Middle frontal gyrus (tissue), 1 donor: Measurements from ENCODE around the gene PLEKHA7.

Experiments used
- DNase-seq: peaks from one replicate; pipeline ENCODE4 v3.0.0-alpha.2; 2015; ENCODE audit warnings: low spot score; ENCODE audit errors: extremely low spot score

The PLEKHA7 gene

DNA sequence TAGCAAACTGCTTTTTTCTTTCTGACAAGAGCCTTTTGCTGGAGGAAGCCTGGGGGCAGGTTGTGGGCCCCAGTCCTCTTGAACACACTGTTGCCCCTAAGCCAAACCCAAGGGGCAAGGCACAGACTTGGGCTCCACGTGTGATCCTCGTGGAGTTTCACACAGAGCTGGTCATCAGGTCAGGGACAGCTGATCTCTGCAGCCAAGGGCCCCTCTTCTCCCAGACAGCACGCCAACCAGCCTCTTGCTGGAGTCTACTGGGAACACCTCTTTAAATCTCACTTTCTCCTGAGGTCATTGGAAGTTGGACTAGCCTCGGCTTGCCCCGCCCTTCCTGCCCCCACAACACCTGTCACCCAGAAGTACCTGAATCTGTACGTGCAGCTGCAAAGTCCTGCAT is 235.9 kb downstream of the PLEKHA7 start:
- DNase-seq = no peak

- DNase-seq = no peak
Measured at GRCh38 chr11:16777613-16777975, 236.6 kb downstream of the PLEKHA7 start.

GRCh38 chr11:16776711-16777612 is 237.3 kb downstream of the PLEKHA7 start:
- no peak for DNase-seq

DNA sequence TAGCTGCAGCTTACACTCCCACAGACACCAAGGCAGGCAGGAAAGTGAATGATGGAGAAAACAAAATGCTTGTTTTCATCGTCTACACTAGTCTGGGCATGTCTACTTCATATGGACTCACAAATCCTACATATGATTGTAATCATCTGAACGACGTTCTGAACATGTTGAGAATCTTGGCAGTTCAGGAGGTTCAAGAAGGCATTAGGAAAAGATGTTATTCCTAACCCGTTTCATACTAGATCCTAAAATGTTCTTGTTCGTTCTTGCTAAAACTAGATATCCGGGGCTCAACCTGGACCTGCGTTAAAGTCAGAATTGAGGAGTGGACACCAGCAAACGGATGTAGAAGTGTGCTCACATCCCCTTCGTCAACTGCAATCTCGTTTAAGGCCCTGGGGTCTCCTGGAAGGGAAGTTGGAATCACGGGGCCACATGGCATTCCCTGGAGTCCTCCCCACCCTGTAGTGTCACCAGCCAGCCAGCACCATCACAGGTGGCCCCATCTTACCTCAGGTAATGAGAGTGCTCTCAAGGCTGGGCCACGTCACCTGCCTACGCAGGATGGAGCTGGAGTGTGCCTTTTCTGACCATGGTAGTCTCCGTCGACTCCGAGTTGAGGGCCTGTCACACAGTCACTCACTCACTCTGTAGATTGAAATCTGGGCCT is 238.5 kb downstream of the PLEKHA7 start:
- no peak for DNase-seq

DNA sequence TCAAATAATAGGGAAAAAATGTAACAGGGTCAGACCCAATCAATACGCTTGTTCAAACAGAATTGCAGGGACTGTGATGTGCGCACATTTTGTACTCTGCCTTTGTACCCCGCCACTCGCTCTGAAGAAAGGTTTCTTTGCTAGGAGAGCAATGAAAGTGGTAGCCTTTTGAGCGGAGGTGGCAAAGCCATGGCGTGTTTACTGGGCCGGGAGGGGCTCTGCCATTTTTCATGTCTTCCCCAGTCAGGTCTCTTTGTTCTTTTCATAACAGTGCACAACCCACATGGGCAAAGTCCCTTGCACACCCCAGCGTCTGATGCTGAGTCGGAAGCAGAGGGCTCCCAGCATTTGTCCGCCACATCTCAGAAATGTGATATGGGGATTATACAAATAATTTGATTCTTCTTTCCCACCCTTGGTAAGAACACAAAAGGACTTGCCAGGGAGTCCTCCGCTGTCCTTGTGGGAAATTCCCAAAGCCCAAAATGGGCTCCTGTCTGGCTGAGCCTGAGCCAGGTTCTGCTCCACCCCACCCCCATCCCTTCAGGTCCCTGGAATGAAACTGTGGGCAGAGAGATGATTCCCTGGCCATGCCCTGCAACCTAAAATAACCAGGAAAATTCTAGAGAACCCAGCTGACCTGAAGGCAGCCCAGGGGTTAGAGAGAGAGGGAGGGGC is 239.1 kb downstream of the PLEKHA7 start:
- no peak for DNase-seq

DNA sequence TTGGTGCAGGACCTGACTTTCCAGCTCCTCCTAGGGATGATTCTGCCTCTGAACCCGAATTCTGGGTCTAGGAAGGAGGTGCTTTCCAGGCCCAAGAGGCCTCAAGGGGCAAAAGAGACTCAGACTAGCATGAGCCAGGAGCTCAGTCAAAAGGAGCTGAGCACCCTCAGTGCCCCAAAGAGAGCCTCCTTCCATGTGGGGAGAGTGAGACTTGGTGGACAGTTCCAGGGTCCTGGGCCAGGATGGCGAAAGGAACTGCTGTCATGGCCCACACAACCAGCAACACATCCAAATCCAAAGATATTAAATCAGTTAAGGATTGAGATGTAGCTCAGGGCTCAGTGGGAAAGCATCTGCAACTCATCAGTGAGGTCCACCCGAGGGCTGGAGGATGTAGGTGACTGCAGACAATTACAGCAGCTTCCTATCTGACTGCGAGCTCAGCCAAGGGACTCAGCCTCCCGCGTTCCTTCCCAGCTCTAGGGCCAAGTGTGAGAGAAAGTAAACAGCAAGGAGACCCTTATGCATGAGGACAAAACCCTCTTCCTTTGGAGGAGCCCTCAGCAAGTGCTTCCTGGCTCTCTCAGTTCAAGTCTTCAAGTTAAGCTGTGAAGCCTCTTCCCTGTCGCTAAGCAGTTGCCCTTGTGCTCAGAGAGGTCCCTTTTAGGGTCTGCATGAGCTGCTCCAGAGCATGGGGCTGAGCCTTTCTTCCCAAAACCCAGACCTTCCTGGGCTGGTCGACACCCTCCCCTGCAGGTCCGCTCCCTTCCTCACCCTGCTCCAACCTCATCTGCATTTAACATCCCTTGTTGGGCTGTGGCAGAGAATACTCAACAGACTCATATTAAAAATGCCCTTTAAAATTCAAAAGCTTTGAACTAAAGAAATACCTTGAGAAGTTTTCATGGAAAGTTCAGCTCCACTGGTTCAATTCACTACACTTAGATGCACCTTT is 240.0 kb downstream of the PLEKHA7 start:
- no peak for DNase-seq

DNA sequence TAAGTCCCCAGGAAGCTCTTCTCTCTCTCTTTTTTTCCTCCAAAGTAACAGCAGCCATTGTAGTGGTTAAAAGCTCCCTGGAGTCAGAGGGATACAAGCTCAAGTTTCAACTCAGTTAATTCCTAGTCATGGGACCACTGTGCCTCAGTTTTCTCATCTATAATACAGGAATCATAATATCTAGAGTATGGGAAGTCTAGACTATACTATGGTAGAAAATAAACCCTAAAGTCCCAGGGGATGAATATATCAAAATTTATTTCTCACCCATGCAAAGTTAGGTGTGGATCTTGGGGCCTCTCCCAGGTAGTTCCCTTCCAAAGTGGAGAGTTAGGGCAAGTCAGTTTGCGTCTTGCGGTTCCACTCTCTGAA is 242.1 kb downstream of the PLEKHA7 start:
- no peak for DNase-seq

- DNase-seq = no peak
Measured at GRCh38 chr11:16771350-16772140, 242.7 kb downstream of the PLEKHA7 start.

GRCh38 chr11:16770016-16770415 is 244.2 kb downstream of the PLEKHA7 start:
- DNase-seq = no peak

GRCh38 chr11:16769386-16769785 is 244.8 kb downstream of the PLEKHA7 start:
- no peak for DNase-seq

GRCh38 chr11:16767957-16768356 is 246.3 kb downstream of the PLEKHA7 start:
- no peak for DNase-seq

DNA sequence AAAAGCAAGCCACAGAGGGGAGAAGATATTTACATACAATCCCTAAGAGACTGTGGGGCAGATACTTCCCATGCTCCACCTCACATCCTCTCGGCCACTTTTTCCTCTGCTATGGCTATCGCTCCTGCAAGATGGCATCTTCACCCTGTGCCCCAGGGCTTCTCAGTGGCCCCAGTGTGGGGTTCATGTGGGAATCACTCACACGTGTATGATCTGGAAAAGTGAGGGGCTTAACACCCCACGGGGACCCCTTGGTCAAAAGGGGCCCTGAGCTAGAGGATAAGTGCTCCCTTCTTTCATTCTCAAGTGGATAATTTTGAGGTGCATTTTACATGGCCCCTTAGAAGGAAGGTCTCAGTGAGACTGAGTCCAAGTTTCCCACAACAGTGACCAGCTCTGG is 247.1 kb downstream of the PLEKHA7 start:
- DNase-seq = no peak

DNA sequence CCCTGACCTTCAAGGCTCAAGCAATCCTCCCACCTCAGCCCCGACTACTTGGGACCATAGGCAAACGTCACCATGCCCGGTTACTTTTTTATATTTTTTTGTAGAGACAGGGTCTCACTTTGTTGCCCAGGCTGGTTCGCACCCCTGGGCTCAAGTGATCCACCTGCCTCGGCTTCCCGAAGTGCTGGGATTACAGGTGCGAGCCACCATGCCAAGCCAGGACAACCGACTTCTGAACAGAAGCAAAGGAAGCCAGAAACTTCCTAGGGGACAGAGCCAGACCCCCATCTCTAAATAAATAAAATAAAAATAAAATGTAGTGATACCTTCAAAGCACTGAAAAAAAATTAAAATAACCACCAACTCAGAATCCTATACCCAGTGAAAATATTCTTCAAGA is 249.3 kb downstream of the PLEKHA7 start:
- DNase-seq = no peak

- DNase-seq = no peak
Measured at GRCh38 chr11:16763746-16764145, 250.5 kb downstream of the PLEKHA7 start.

DNA sequence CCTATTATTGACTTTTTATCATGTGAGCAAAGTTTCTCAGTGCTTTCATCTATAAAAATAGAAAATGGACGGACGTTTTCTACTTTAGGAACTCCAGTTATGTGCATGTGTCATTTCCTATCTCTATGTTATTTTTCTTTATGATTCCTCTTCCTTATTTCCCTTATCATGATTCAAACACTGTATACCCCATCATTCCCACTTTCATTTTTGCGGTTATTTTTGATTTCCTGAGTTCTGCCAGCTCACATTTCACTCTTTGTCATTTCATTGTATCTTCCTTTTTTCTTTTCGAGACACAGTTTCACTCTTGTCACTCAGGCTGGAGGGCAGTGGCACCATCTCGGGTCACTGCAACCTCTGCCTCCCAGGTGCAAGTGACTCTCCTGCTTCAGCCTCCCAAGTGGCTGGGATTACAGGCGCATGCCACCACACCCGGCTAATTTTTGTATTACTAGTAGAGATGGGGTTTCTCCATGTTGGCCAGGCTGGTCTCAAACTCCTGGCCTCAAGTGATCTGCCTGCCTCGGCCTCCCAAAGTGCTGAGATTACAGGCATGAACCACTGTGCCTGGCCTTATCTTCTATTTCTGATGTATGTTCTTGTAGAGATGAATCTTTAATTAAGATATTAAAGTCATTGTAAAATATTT is 254.2 kb downstream of the PLEKHA7 start:
- DNase-seq = no peak

DNA sequence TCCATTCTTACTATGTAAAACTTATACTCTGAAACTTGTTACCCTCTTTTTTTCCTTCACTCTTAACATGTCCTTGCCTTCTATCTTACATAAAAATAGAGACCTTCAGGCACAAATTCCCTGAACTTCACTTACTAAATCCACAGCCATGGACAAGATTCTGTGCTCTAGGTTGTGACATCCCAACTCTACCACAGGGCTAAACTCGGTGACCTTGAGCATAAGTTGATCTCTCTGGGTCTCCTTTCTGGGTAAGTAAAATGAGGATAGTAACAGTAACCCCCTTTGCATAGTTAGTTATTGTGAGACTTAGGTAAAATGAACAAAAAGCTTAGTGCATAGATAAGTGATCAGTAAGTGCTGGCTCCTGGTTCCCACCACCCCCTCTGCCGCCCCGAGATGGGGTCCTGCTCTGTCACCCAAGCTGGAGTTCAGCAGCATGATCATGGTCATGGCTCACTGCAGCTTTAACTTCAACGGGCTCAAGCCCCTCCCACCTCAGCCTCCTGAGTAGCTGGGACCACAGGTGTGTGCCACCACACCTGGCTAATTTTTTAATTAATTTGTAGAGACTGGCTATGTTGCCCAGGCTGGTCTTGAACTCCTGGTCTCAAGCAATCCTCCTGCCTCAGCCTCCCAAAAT is 255.7 kb downstream of the PLEKHA7 start:
- DNase-seq = no peak

GRCh38 chr11:16750417-16750816 is 263.8 kb downstream of the PLEKHA7 start:
- DNase-seq = no peak

GRCh38 chr11:16749666-16750065 is 264.5 kb downstream of the PLEKHA7 start:
- no peak for DNase-seq

- DNase-seq = no peak
Measured at GRCh38 chr11:16749092-16749491, 265.1 kb downstream of the PLEKHA7 start.
